Uterus (tissue), 4 donors: ENCODE measurements around the gene SCN5A. TPM values are rescaled to one million over a fixed set of nuclear protein-coding genes. Genes with fewer than 3 reads are reported as not detected.

Experiments
- DNase-seq, 2 donors: peaks; one replicate each; pipeline ENCODE4 v3.0.0-alpha.2; 2019 to 2020
- H3K27ac ChIP-seq, 2 donors: fragments of 200-600 bp; sonication (generic); 1 replicate in 1 of 2; 2 replicates in 1 of 2; pipeline ENCODE4 v1.5.1; 2016 to 2018
- H3K27me3 ChIP-seq, 2 donors: fragments of 200-600 bp; sonication (generic); one replicate each; pipeline ENCODE4 v1.5.1; 2018 to 2019; ENCODE audit warnings: control low read depth in 1 of 2
- H3K36me3 ChIP-seq, 2 donors: fragments of 200-600 bp; sonication (generic); one replicate each; pipeline ENCODE4 v1.5.1; 2019; ENCODE audit warnings: control low read depth in 1 of 2
- H3K4me1 ChIP-seq, 2 donors: fragments of 200-600 bp; sonication (generic); one replicate each; pipeline ENCODE4 v1.5.1; 2018 to 2019; ENCODE audit warnings: control low read depth in 1 of 2
- H3K4me3 ChIP-seq, 2 donors: fragments of 200-600 bp; sonication (generic); 1 replicate in 1 of 2; 2 replicates in 1 of 2; pipeline ENCODE4 v1.5.1; 2018 to 2019; ENCODE audit warnings: mild to moderate bottlenecking in 1 of 2
- H3K9me3 ChIP-seq, 2 donors: fragments of 200-600 bp; sonication (generic); one replicate each; pipeline ENCODE4 v1.5.1; 2019; ENCODE audit warnings: control low read depth in 1 of 2
- POLR2A ChIP-seq, 2 donors: fragments of 450-650 bp; IDR thresholded peaks; one replicate each; pipeline ENCODE4 v1.6.1; 2016; ENCODE audit warnings: antibody characterized with exemption in 2 of 2, mild to moderate bottlenecking in 1 of 2, moderate library complexity in 1 of 2
- intact Hi-C: fragments of 100-400 bp; cut with DNase I; formaldehyde crosslinking; loops from one replicate; pipeline ENCODE4 v1.15.1; 2023; ENCODE audit warnings: low total_unique reads
- total RNA-seq, 4 donors: library from RNA; depleted of rRNA in 3 of 4; stranded (reverse); fragments of >200 nt in 3 of 4; gene quantifications; one replicate each; pipeline versions ENCODE4 v1.1.0 to v1.2.4, GENCODE V29; 2014 to 2023
- TF ChIP-seq, protein P1 (sequence below), 4 experiments: fragments of 200-600 bp in 2 of 4; fragments of 450-650 bp in 2 of 4; sonication (generic) in 2 of 4; IDR thresholded peaks; one replicate each; pipeline ENCODE4 v1.5.1; 2016 to 2019; ENCODE audit warnings: antibody characterized with exemption in 4 of 4, mild to moderate bottlenecking in 2 of 4, moderate library complexity in 1 of 4
- donor health status: DM: yes; HTN: yes; CAD: no.

The SCN5A gene
- total RNA-seq, 4 donors from 2014 or later: under 0.01 to 3.2 (median 1.6) TPM; not detected in 1

DNA sequence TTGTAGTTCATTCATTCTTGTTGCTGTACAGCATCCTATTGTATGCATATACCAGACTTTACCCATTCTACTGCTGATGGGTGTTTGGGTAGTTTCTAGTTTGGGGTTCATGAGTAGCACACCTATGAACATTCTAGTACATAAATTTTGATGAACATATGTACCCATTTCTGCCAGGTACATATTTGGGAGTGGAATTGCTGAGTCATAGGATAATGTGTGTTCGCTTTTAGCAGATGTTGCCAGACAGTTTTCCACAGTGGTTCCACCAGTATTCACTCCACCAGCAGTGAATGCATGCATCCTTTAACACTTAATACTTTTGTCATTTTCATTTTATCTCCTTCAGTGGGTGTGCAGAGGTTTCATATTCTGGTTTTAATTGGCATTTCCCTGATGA is 3.4 kb upstream of the SCN5A start:
- H3K36me3 ChIP-seq: no peaks in the 10 kb centered on the region
- peaks cover 0 to 4% of the 10 kb centered on the region in 2 donors for H3K4me1 ChIP-seq
- no peaks in the 10 kb centered on the region for H3K9me3 ChIP-seq
- TF ChIP-seq POLR2A (IDR thresholded peaks at IDR 0.05): no peak
- TF ChIP-seq, protein P1, sequence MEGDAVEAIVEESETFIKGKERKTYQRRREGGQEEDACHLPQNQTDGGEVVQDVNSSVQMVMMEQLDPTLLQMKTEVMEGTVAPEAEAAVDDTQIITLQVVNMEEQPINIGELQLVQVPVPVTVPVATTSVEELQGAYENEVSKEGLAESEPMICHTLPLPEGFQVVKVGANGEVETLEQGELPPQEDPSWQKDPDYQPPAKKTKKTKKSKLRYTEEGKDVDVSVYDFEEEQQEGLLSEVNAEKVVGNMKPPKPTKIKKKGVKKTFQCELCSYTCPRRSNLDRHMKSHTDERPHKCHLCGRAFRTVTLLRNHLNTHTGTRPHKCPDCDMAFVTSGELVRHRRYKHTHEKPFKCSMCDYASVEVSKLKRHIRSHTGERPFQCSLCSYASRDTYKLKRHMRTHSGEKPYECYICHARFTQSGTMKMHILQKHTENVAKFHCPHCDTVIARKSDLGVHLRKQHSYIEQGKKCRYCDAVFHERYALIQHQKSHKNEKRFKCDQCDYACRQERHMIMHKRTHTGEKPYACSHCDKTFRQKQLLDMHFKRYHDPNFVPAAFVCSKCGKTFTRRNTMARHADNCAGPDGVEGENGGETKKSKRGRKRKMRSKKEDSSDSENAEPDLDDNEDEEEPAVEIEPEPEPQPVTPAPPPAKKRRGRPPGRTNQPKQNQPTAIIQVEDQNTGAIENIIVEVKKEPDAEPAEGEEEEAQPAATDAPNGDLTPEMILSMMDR (IDR thresholded peaks at IDR 0.05): no peak
- no peak overlapping the region for H3K4me3 ChIP-seq
- no peak overlapping the region for H3K27ac ChIP-seq
- intact Hi-C loops: no loop called here
- H3K27me3 ChIP-seq: no peaks in the 10 kb centered on the region
- DNase-seq: no peak

DNA sequence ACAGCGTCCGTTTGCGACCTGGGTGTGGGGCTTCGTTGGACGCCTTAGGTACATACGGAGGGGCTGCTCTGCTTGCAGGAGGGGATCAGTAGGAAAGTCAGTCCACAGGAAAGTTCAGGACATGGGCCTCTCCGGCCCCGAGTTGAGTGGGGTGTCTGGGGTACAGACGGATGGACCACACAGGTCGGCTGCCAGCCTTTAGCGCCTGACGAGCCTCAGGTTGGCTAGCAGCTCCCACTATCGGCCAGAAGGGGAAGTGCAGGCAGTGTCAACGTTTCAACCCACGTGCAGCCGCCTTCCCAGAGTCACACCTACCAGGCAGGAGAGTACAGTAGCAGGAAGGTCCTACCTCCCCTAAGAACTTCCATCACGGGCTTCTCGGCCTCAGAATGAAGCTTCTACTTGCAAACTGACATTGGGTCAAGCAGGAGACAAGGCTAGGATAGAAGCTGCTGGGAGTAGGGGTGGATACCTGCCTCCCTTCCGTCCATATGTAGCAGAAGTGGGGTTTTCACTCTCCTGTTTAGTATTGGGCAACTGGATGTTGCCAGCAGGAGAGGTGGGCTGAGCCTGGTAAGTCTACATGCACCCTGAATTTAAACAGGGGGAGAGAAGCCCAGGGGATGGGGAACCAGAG is 1.8 kb upstream of the SCN5A start:
- TF ChIP-seq, protein P1 (IDR thresholded peaks at IDR 0.05): peak; percentile 79 to 89 (median 82)
- no peak for TF ChIP-seq POLR2A (IDR thresholded peaks at IDR 0.05)
- Histone ChIP-seq H3K27me3 (no peaks in the 10 kb centered on the region), H3K27ac (no peak overlapping the region), H3K4me1 (peaks cover 0 to 4% of the 10 kb centered on the region in 2 donors), H3K36me3 (no peaks in the 10 kb centered on the region), H3K4me3 (no peak overlapping the region), H3K9me3 (no peaks in the 10 kb centered on the region)
- intact Hi-C loops: no loop called here
- peak; percentile 47 to 56 for DNase-seq

- Histone ChIP-seq H3K36me3 (no peaks in the 10 kb centered on the region), H3K4me3 (no peak overlapping the region), H3K4me1 (peaks cover 0 to 4% of the 10 kb centered on the region in 2 donors), H3K27me3 (no peaks in the 10 kb centered on the region), H3K9me3 (no peaks in the 10 kb centered on the region), H3K27ac (no peak overlapping the region)
- no peak for DNase-seq
- intact Hi-C loops: no loop called here
- TF ChIP-seq, protein P1 (IDR thresholded peaks at IDR 0.05): no peak
- TF ChIP-seq POLR2A (IDR thresholded peaks at IDR 0.05): no peak
Observed at GRCh38 chr3:38650248-38650951, 913 bp upstream of the SCN5A start.

DNA sequence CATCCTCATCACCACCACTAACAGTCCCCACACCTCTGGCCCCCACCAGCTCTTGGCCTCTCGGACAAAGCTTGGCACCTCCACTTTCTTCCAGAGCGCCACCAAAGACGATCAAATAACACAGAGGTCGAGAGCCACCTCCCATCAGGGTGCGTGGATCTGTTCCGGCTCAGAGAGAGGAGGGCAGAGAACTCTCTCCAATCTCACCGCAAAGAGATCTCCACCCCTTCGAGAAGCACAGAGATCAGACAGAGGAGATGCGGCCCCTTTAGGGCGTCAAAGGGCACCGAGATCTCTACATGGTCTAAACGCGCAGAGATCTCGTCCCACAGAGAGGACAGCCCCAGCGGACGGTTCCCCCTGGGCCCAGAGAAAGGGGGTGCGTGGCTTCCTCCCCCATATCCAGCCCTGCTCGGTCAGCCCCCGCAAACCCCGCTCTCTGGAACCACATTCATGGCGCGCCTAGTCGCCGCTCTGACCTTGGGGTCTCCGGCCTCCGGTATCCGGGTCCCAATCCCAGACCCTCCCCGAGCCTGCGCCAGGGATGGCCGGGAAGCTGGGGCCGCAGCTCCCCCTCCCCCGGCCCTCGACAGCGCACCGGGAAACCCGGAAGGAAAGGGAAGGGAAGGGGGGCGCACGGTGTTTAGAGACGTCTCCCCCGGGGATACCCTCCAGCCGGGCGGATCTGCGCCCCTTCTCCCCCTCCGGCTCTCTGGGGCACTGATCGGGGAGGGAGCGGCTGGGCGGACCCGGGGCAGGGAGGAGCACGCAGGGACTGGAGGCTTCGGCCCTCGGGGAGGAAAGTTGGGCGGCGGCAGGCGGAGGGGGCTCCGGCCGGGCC is 608 bp downstream of the SCN5A start:
- H3K36me3 ChIP-seq: no peaks in the 10 kb centered on the region
- DNase-seq: no peak
- intact Hi-C loops: no loop called here
- peaks cover 0 to 4% of the 10 kb centered on the region in 2 donors for H3K4me1 ChIP-seq
- no peak overlapping the region for H3K27ac ChIP-seq
- TF ChIP-seq, protein P1 (IDR thresholded peaks at IDR 0.05): no peak
- TF ChIP-seq POLR2A (IDR thresholded peaks at IDR 0.05): no peak
- no peaks in the 10 kb centered on the region for H3K9me3 ChIP-seq
- H3K27me3 ChIP-seq: no peaks in the 10 kb centered on the region
- peak overlapping the region; percentile 11 to 43 for H3K4me3 ChIP-seq
